Osteocyte (in vitro differentiated cells): ENCODE measurements around the gene TTN. TPM values are rescaled to one million over a fixed set of nuclear protein-coding genes. Genes with fewer than 3 reads are reported as not detected.

Source experiments
- DNase-seq: peaks from one replicate; pipeline ENCODE4 v3.0.0; 2021; ENCODE audit warnings: mixed read lengths; ENCODE audit not compliant: unreplicated experiment; ENCODE audit errors: extremely low spot score
- H3K27ac Mint-ChIP-seq: one replicate; pipeline ENCODE4 v1.8.0; 2021; ENCODE audit warnings: mild to moderate bottlenecking, mixed read lengths; ENCODE audit not compliant: unreplicated experiment
- H3K27me3 Mint-ChIP-seq: one replicate; pipeline ENCODE4 v1.8.0; 2021; ENCODE audit warnings: mixed read lengths; ENCODE audit not compliant: unreplicated experiment
- H3K36me3 Mint-ChIP-seq: one replicate; pipeline ENCODE4 v1.8.0; 2021; ENCODE audit warnings: mixed read lengths; ENCODE audit not compliant: unreplicated experiment
- H3K4me1 Mint-ChIP-seq: one replicate; pipeline ENCODE4 v1.8.0; 2021; ENCODE audit warnings: mixed read lengths; ENCODE audit not compliant: unreplicated experiment
- H3K4me3 Mint-ChIP-seq: one replicate; pipeline ENCODE4 v1.8.0; 2021; ENCODE audit warnings: mild to moderate bottlenecking, moderate library complexity, mixed read lengths; ENCODE audit not compliant: unreplicated experiment
- H3K9me3 Mint-ChIP-seq: one replicate; pipeline ENCODE4 v1.8.0; 2021; ENCODE audit warnings: mixed read lengths; ENCODE audit not compliant: unreplicated experiment
- total RNA-seq: library from RNA; stranded (reverse); gene quantifications from 2 replicates; pipeline ENCODE4 v1.2.1, GENCODE V29; 2021
- TF ChIP-seq, protein P1 (sequence below): fragments of 200-600 bp; sonication (generic); IDR thresholded peaks from 2 replicates; pipeline ENCODE4 v1.5.0; 2021; ENCODE audit warnings: antibody characterized with exemption, mild to moderate bottlenecking, moderate library complexity

TTN gene
- total RNA-seq, 1 donor from 2014 or later: not detected

DNA sequence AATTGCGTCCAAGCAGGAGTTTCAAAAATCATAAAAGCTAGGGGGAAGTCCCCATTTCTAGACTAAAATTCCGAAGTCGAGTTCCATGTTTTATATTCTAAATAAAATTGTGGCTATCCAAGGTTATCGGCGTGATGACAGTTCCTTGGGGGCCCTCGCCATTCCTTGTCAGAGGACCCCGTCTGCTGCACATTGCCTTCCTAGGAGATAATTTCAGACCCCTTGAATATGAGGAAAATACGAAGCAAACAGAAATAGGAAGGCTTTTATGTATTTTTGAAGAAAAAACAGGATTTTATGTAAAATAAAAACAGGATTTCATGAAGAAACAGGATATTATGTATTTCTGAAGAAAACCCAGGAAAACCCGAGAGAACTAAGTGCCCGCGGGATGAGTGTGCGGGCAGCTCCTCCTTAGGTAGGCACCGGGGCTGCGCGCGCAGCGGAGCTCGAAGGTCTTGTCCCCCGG, 327.4 kb downstream of the TTN start:
- Mint-ChIP-seq H3K36me3 (no peaks in the 10 kb centered on the region), H3K27me3 (no peaks in the 10 kb centered on the region), H3K4me3 (peak overlapping the region; percentile 94), H3K9me3 (no peaks in the 10 kb centered on the region), H3K4me1 (peaks cover 52% of the 10 kb centered on the region), H3K27ac (peak overlapping the region; percentile 100)
- no peak for DNase-seq
- TF ChIP-seq, protein P1, sequence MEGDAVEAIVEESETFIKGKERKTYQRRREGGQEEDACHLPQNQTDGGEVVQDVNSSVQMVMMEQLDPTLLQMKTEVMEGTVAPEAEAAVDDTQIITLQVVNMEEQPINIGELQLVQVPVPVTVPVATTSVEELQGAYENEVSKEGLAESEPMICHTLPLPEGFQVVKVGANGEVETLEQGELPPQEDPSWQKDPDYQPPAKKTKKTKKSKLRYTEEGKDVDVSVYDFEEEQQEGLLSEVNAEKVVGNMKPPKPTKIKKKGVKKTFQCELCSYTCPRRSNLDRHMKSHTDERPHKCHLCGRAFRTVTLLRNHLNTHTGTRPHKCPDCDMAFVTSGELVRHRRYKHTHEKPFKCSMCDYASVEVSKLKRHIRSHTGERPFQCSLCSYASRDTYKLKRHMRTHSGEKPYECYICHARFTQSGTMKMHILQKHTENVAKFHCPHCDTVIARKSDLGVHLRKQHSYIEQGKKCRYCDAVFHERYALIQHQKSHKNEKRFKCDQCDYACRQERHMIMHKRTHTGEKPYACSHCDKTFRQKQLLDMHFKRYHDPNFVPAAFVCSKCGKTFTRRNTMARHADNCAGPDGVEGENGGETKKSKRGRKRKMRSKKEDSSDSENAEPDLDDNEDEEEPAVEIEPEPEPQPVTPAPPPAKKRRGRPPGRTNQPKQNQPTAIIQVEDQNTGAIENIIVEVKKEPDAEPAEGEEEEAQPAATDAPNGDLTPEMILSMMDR: no peak

DNA sequence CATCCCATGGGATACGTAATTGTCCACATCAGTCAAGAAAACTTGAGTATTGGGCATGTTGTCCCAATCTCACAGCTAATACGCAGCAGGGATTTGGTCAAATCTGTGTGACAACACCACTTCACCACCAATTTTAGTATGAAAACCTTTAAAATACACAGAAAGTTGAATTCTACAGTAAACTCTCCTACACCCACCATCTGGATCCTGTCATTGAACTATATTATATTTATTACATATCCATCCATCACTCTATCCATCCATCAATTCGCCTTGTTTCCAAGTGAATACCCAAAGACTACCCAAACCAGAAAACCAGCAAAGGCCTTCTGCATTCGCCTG, 328.0 kb downstream of the TTN start:
- Mint-ChIP-seq H3K27me3 (no peaks in the 10 kb centered on the region), H3K27ac (peak overlapping the region; percentile 100), H3K9me3 (no peaks in the 10 kb centered on the region), H3K36me3 (no peaks in the 10 kb centered on the region), H3K4me1 (peaks cover 51% of the 10 kb centered on the region), H3K4me3 (peak overlapping the region; percentile 94)
- TF ChIP-seq, protein P1: peak; percentile 0
- no peak for DNase-seq

DNA sequence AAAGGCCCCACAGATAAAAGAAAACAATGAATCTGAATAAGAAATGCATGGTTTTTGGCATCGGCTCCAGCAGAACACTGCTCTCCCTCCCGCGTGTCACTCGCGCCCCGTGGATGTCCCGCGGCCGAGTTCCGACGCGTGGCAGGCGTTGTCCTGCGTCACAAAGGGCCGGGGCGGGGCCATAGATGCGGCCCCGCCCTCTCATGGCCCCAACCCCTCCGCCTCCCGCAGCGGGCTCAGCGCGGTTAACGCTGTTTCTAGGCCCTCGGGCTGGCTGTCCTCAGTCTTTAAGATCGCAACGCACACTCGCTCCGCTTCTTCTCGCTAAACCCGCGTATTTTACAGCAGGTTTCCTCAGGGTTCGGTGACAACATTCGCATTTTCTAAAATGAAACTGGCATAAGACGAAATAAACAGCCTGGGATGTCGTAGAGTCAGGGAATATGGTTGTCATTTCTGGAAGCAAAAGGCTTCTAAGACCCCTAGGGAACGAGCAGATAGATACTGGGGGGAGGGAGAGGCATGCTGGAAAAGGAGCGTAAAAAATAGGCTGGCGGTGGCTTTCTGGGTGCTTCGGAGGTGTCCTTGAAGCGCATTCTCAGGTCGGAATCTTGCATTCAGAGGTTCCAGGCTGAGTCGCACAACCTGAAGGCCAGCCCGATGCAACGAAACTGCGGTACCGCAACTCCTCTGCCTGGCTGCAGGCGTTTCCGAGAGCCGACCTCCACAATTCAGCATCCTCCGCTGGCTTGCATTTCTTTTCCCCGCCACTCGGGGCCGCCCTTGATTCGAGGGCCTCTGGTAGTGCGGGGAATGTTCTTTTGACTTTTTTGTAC, 328.6 kb downstream of the TTN start, which contains the start of gene FKBP7:
TSS of gene FKBP7 (minus strand) at position 162 of the 836 bp plus-strand sequence. CDS start at position 61, 101 bp downstream.
- H3K36me3 Mint-ChIP-seq: no peaks in the 10 kb centered on the region
- TF ChIP-seq, protein P1: peak; percentile 70
- DNase-seq: peak; percentile 91
- H3K4me3 Mint-ChIP-seq: peak within 1 kb of the TSS; percentile 94
- H3K27ac Mint-ChIP-seq: peak within 1 kb of the TSS; percentile 100
- no peaks in the 10 kb centered on the region for H3K9me3 Mint-ChIP-seq
- peaks cover 56% of the 10 kb centered on the region for H3K4me1 Mint-ChIP-seq
- H3K27me3 Mint-ChIP-seq: no peaks in the 10 kb centered on the region

DNA sequence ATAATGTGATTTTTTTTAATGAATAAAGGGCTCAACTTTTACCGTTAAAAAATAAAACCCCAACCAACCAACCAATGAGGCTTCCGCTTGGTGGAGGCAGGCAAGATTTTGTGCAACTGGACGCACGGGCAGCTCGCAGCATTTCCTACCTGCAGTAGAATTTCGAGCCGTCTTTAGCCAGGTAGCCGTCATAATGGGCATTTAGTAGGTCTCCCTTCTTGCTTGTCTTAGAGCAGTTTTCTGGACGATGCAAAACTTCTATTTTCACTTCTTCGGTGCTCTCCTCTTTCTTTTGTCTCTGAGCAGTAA, 329.1 kb downstream of the TTN start:
- H3K27ac Mint-ChIP-seq: peak overlapping the region; percentile 100
- no peak for DNase-seq
- H3K36me3 Mint-ChIP-seq: no peaks in the 10 kb centered on the region
- H3K4me3 Mint-ChIP-seq: peak overlapping the region; percentile 94
- TF ChIP-seq, protein P1: no peak
- H3K9me3 Mint-ChIP-seq: no peaks in the 10 kb centered on the region
- H3K27me3 Mint-ChIP-seq: no peaks in the 10 kb centered on the region
- peaks cover 59% of the 10 kb centered on the region for H3K4me1 Mint-ChIP-seq

DNA sequence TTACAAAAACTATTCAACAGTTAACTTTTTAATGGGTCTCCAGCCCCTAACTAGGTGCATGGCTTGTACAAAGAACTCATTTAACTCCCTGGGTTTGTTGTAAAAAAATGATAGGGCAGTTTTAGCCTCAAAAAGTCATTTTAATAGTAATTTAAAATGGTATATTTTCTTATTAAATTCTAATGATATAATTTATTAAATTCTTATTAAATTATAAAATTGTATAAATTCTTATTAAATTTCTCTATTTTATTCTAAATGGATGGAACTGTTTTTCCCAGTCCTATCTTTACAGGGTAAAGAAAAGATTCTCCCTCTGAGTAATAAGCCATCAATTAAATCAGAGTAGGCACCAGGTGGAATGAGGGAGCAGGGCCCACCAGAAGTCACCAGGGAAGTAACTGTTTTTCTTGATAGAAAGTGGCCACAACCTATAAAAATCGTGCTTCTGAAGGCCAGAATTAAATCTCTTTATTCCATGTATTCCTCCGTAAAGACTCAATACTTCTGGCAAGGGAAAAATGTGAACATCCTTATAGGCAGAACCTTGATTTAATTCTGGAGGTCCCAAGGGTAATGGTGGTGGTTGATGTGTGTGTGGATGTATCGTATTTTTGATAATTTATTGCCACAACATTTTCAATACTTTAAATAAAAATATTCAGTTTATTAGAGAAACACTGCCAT, 329.6 kb downstream of the TTN start:
- TF ChIP-seq, protein P1: no peak
- H3K4me3 Mint-ChIP-seq: peak overlapping the region; percentile 94
- DNase-seq: no peak
- H3K4me1 Mint-ChIP-seq: peaks cover 55% of the 10 kb centered on the region
- H3K27ac Mint-ChIP-seq: peak overlapping the region; percentile 100
- no peaks in the 10 kb centered on the region for H3K9me3 Mint-ChIP-seq
- H3K27me3 Mint-ChIP-seq: no peaks in the 10 kb centered on the region
- H3K36me3 Mint-ChIP-seq: no peaks in the 10 kb centered on the region
